Hepatocyte (in vitro differentiated cells): ENCODE measurements around the gene PRR29. TPM values are rescaled to one million over a fixed set of nuclear protein-coding genes. Genes with fewer than 3 reads are reported as not detected.

Source experiments
- DNase-seq: peaks from one replicate; pipeline ENCODE4 v3.0.0-alpha.2; 2016; ENCODE audit warnings: low spot score
- H2AFZ ChIP-seq: fragments of 200-600 bp; sonication (generic); 2 replicates; pipeline ENCODE4 v1.6.0; 2016; ENCODE audit warnings: antibody characterized with exemption, mild to moderate bottlenecking
- H3K27ac ChIP-seq: fragments of 200-600 bp; sonication (generic); 2 replicates; pipeline ENCODE4 v1.5.1; 2016; ENCODE audit warnings: mild to moderate bottlenecking
- H3K27me3 ChIP-seq: fragments of 200-600 bp; sonication (generic); 2 replicates; pipeline ENCODE4 v1.6.1; 2016
- H3K36me3 ChIP-seq: fragments of 200-600 bp; sonication (generic); replicated peaks from 2 replicates; pipeline ENCODE4 v1.5.1; 2016; ENCODE audit warnings: low read depth; ENCODE audit not compliant: insufficient read depth
- H3K4me1 ChIP-seq: fragments of 200-600 bp; sonication (generic); 2 replicates; pipeline ENCODE4 v1.5.1; 2016; ENCODE audit warnings: mild to moderate bottlenecking, moderate library complexity; ENCODE audit not compliant: insufficient read depth
- H3K4me2 ChIP-seq: fragments of 200-600 bp; sonication (generic); 2 replicates; pipeline ENCODE4 v1.6.0; 2016
- H3K4me3 ChIP-seq: fragments of 200-600 bp; sonication (generic); 2 replicates; pipeline ENCODE4 v1.5.1; 2016; ENCODE audit warnings: mild to moderate bottlenecking
- H3K79me2 ChIP-seq: fragments of 200-600 bp; sonication (generic); 2 replicates; pipeline ENCODE4 v1.6.0; 2017; ENCODE audit warnings: mild to moderate bottlenecking
- H3K9me2 ChIP-seq: fragments of 200-600 bp; sonication (generic); replicated peaks from 2 replicates; pipeline ENCODE4 v1.6.0; 2017; ENCODE audit warnings: mild to moderate bottlenecking; ENCODE audit not compliant: insufficient read depth
- H3K9me3 ChIP-seq: fragments of 200-600 bp; sonication (generic); 2 replicates; pipeline ENCODE4 v1.5.1; 2016; ENCODE audit warnings: low read depth, mild to moderate bottlenecking
- H4K20me1 ChIP-seq: fragments of 200-600 bp; sonication (generic); 2 replicates; pipeline ENCODE4 v1.6.0; 2016; ENCODE audit warnings: mild to moderate bottlenecking; ENCODE audit not compliant: insufficient read depth, poor library complexity, severe bottlenecking
- CTCF ChIP-seq: fragments of 200-600 bp; sonication (generic); IDR thresholded peaks from 2 replicates; pipeline ENCODE4 v1.5.1; 2016; ENCODE audit warnings: antibody characterized with exemption, mild to moderate bottlenecking; ENCODE audit not compliant: poor library complexity
- EZH2 ChIP-seq: fragments of 200-600 bp; sonication (generic); IDR thresholded peaks from 2 replicates; pipeline ENCODE4 v1.6.1; 2016; ENCODE audit warnings: antibody characterized with exemption, mild to moderate bottlenecking, borderline replicate concordance
- EZH2phosphoT487 ChIP-seq: fragments of 200-600 bp; sonication (generic); IDR thresholded peaks from one replicate; pipeline ENCODE4 v1.6.1; 2018; ENCODE audit warnings: antibody characterized with exemption, mild to moderate bottlenecking, low read depth, moderate library complexity; ENCODE audit not compliant: unreplicated experiment, severe bottlenecking
- WGBS: methylation state at CpG from one replicate; pipeline ENCODE4 v1.1.6; 2016; ENCODE audit warnings: low lambda C conversion rate; ENCODE audit errors: missing lambda C conversion rate; 5-methylcytosine and 5-hydroxymethylcytosine counted together
- polyA plus RNA-seq: library from polyadenylated mRNA; unstranded; fragments of >200 nt; fragmentation: Nextera tagmentation; extraction: Ambion mirVana; gene quantifications from 2 replicates; pipeline ENCODE4 v1.2.1, GENCODE V29; 2016
- total RNA-seq: library from RNA; depleted of rRNA; stranded (reverse); fragments of >200 nt; gene quantifications from 2 replicates; pipeline ENCODE4 v1.2.3, GENCODE V29; 2014

Gene PRR29
- total and polyA plus RNA-seq, 2 experiments from 2014 or later = 0.13 to 1.4 TPM

GRCh38 chr17:63986821-63987220 lies 11.3 kb upstream of the PRR29 start:
- H4K20me1 ChIP-seq = no peaks in the 10 kb centered on the region
- no peak for DNase-seq
- peaks cover 16% of the 10 kb centered on the region for H3K4me1 ChIP-seq
- peaks cover 3% of the 10 kb centered on the region for H3K27me3 ChIP-seq
- no peak overlapping the region for H3K4me2 ChIP-seq
- no CpG with 5 or more reads among the region's 3 CpGs for WGBS
- no peaks in the 10 kb centered on the region for H3K79me2 ChIP-seq
- TF ChIP-seq EZH2phosphoT487 = no peak
- TF ChIP-seq EZH2 = no peak
- TF ChIP-seq CTCF = no peak
- H3K4me3 ChIP-seq = no peak overlapping the region
- no peaks in the 10 kb centered on the region for H3K9me2 ChIP-seq
- H2AFZ ChIP-seq = no peak overlapping the region
- H3K27ac ChIP-seq = no peak overlapping the region
- H3K9me3 ChIP-seq = no peaks in the 10 kb centered on the region
- H3K36me3 ChIP-seq = no peaks in the 10 kb centered on the region

- Histone ChIP-seq H3K79me2 (no peaks in the 10 kb centered on the region), H3K36me3 (no peaks in the 10 kb centered on the region), H3K27me3 (peaks cover 9% of the 10 kb centered on the region), H3K9me2 (no peaks in the 10 kb centered on the region), H3K27ac (no peak overlapping the region), H3K4me1 (peaks cover 16% of the 10 kb centered on the region), H3K9me3 (no peaks in the 10 kb centered on the region), H4K20me1 (no peaks in the 10 kb centered on the region), H3K4me3 (no peak overlapping the region), H3K4me2 (no peak overlapping the region), H2AFZ (no peak overlapping the region)
- no peak for DNase-seq
- no peak for TF ChIP-seq CTCF
- no peak for TF ChIP-seq EZH2phosphoT487
- TF ChIP-seq EZH2 = no peak
- WGBS = 83% methylated on average over 18 of the region's 18 CpGs
Observed at GRCh38 chr17:63987221-63988126, 10.7 kb upstream of the PRR29 start.

- Histone ChIP-seq H2AFZ (no peak overlapping the region), H3K9me3 (no peaks in the 10 kb centered on the region), H3K27ac (no peak overlapping the region), H3K4me2 (peak overlapping the region; percentile 66), H3K4me3 (no peak overlapping the region), H3K4me1 (peaks cover 16% of the 10 kb centered on the region), H4K20me1 (no peaks in the 10 kb centered on the region), H3K9me2 (no peaks in the 10 kb centered on the region), H3K36me3 (no peaks in the 10 kb centered on the region), H3K27me3 (peaks cover 12% of the 10 kb centered on the region), H3K79me2 (no peaks in the 10 kb centered on the region)
- no peak for TF ChIP-seq CTCF
- no peak for TF ChIP-seq EZH2phosphoT487
- no peak for TF ChIP-seq EZH2
- DNase-seq = no peak
- WGBS = 97% methylated on average over 4 of the region's 5 CpGs
Observed at GRCh38 chr17:63988127-63988478, 10.0 kb upstream of the PRR29 start.
